Measurements from ENCODE around the gene PCGF1. TPM values are rescaled to one million over a fixed set of nuclear protein-coding genes. Genes with fewer than 3 reads are reported as not detected.

PCGF1 gene
- total and polyA plus RNA-seq, 2 experiments from 2014 or later: 24.1 to 24.8 TPM

GRCh38 chr2:74502720-74503505 lies 4.6 kb downstream of the PCGF1 start:
- H3K4me1 ChIP-seq (ENCODE audit: insufficient read depth): peaks cover 33% of the 10 kb centered on the region
- H4K20me1 ChIP-seq (ENCODE audit: insufficient read depth): no peaks in the 10 kb centered on the region
- H2AFZ ChIP-seq: peak overlapping the region; percentile 84
- TF ChIP-seq EZH2 (IDR thresholded peaks at IDR 0.05; ENCODE audit: insufficient read depth, poor library complexity, severe bottlenecking): no peak
- no peak for TF ChIP-seq EZH2phosphoT487 (IDR thresholded peaks at IDR 0.05; ENCODE audit: insufficient read depth, low read depth)
- H3K36me3 ChIP-seq (ENCODE audit: low read depth): no peaks in the 10 kb centered on the region
- peaks cover 18% of the 10 kb centered on the region for H3F3A ChIP-seq (ENCODE audit: insufficient read depth)
- 2% methylated on average over 24 to 54 of the region's 67 CpGs for WGBS, 2 experiments (ENCODE audit: low coverage in 1 of 2, low lambda C conversion rate in 2 of 2, missing lambda C conversion rate in 2 of 2)
- DNase-seq: peak; percentile 93
- H3K9ac ChIP-seq: peak overlapping the region; percentile 74
- in situ Hi-C loops (cut with MboI): loop anchor here (5.0 kb wide), 1 partner anchor 84 kb away; no protein-coding TSS in a partner anchor
- no peaks in the 10 kb centered on the region for H3K9me3 ChIP-seq (ENCODE audit: low read depth)
- H3K4me3 ChIP-seq: peak overlapping the region; percentile 76
- H3K27ac ChIP-seq: peak overlapping the region; percentile 56
- no peaks in the 10 kb centered on the region for H3K9me2 ChIP-seq (ENCODE audit: insufficient read depth)
- H3K79me2 ChIP-seq (ENCODE audit: insufficient read depth): peaks cover 26% of the 10 kb centered on the region
- H3K4me2 ChIP-seq (ENCODE audit: unreplicated experiment): peak overlapping the region; percentile 92
- H3K27me3 ChIP-seq (replicated peaks; ENCODE audit: insufficient read depth): no peaks in the 10 kb centered on the region

DNA sequence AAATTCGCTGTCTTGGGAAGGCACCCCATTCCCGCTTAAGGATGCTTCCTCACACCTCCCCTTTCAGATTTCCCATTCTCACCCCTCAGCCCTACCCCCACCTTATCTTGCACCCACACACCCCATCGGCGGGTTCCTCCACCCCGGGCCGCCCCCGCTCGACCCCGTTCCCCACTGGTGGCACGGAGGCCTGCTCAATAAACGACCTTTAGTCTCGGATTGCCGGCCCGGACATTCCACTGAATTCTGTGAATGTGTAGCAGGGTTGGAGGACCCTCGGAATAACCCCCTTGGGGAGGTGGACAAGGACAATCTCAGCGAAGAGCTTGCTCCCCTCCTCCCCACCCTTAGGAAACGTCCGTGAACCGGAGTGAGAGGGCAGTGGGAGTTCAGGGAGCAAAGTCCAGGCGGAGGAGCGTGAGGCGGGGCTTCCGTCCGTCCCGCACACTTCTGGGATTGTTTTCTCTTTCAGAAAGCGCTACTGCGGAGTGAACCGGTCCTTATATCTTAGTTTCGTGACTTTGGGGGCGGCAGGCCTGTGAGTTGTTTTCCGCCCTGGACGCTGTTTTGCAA lies 5.3 kb downstream of the PCGF1 start:
- H3K9me3 ChIP-seq (ENCODE audit: low read depth): no peaks in the 10 kb centered on the region
- peak overlapping the region; percentile 74 for H3K9ac ChIP-seq
- DNase-seq: peak; percentile 39
- no peaks in the 10 kb centered on the region for H3K9me2 ChIP-seq (ENCODE audit: insufficient read depth)
- H3K36me3 ChIP-seq (ENCODE audit: low read depth): no peaks in the 10 kb centered on the region
- TF ChIP-seq EZH2 (IDR thresholded peaks at IDR 0.05; ENCODE audit: insufficient read depth, poor library complexity, severe bottlenecking) (no peak), EZH2phosphoT487 (IDR thresholded peaks at IDR 0.05; ENCODE audit: insufficient read depth, low read depth) (no peak)
- no peaks in the 10 kb centered on the region for H4K20me1 ChIP-seq (ENCODE audit: insufficient read depth)
- no peaks in the 10 kb centered on the region for H3K27me3 ChIP-seq (replicated peaks; ENCODE audit: insufficient read depth)
- peaks cover 26% of the 10 kb centered on the region for H3K79me2 ChIP-seq (ENCODE audit: insufficient read depth)
- H3K4me1 ChIP-seq (ENCODE audit: insufficient read depth): peaks cover 33% of the 10 kb centered on the region
- H3K4me3 ChIP-seq: peak overlapping the region; percentile 76
- in situ Hi-C loops (cut with MboI): loop anchor here (5.0 kb wide), 1 partner anchor 85 kb away; no protein-coding TSS in a partner anchor
- peak overlapping the region; percentile 92 for H3K4me2 ChIP-seq (ENCODE audit: unreplicated experiment)
- 32 to 35% methylated on average over 32 of the region's 32 CpGs for WGBS, 2 experiments (ENCODE audit: low coverage in 1 of 2, low lambda C conversion rate in 2 of 2, missing lambda C conversion rate in 2 of 2)
- no peak overlapping the region for H3K27ac ChIP-seq
- peaks cover 18% of the 10 kb centered on the region for H3F3A ChIP-seq (ENCODE audit: insufficient read depth)
- H2AFZ ChIP-seq: peak overlapping the region; percentile 84

DNA sequence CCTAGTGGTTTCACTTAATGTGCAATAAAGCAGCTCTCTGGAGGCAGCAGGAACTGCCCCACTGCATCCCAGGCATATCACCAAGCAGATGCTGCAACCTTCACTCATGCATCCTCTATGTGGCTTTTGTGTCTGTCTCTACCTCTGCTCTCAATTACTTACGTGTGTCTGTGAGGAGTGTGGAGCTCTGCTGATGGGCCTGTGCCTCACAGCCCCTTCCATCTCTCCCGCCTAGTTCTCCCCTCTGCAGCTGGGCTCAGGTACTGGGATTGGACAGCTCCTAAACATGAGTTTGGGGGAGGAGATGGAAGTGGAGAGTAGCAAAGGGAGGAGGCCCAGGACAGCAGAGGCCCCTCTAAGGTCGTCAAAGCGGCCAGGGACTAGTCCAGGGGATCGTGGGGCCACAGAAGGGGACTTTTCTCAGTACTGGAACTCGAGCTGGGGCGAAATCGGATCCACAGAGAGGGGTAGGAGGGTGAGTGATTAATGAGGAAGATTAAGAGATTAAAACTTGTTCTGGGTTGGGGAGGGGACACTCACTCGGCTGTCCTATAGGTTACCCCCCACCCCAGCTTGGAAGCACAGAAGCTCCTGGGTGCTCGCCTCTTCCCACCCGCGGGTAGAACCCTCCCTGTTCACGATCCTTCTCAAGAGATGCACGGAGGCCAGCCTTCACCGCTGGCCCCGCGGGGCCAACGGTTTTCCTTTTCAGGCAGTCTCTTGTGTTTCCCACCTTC lies 6.0 kb downstream of the PCGF1 start:
- 83 to 84% methylated on average over 18 of the region's 18 CpGs for WGBS, 2 experiments (ENCODE audit: low coverage in 1 of 2, low lambda C conversion rate in 2 of 2, missing lambda C conversion rate in 2 of 2)
- no peaks in the 10 kb centered on the region for H3K36me3 ChIP-seq (ENCODE audit: low read depth)
- no peak overlapping the region for H2AFZ ChIP-seq
- peaks cover 30% of the 10 kb centered on the region for H3K4me1 ChIP-seq (ENCODE audit: insufficient read depth)
- TF ChIP-seq EZH2 (IDR thresholded peaks at IDR 0.05; ENCODE audit: insufficient read depth, poor library complexity, severe bottlenecking) (no peak), EZH2phosphoT487 (IDR thresholded peaks at IDR 0.05; ENCODE audit: insufficient read depth, low read depth) (no peak)
- peaks cover 20% of the 10 kb centered on the region for H3K79me2 ChIP-seq (ENCODE audit: insufficient read depth)
- H3K27ac ChIP-seq: no peak overlapping the region
- H4K20me1 ChIP-seq (ENCODE audit: insufficient read depth): no peaks in the 10 kb centered on the region
- H3K4me2 ChIP-seq (ENCODE audit: unreplicated experiment): peak overlapping the region; percentile 92
- peak overlapping the region; percentile 76; the same call in 1 of the 2 replicates for H3K4me3 ChIP-seq
- no peak for DNase-seq
- no peak overlapping the region for H3K9ac ChIP-seq
- no peaks in the 10 kb centered on the region for H3K9me3 ChIP-seq (ENCODE audit: low read depth)
- H3K9me2 ChIP-seq (ENCODE audit: insufficient read depth): no peaks in the 10 kb centered on the region
- H3K27me3 ChIP-seq (replicated peaks; ENCODE audit: insufficient read depth): no peaks in the 10 kb centered on the region
- in situ Hi-C loops (cut with MboI): loop anchor here (5.0 kb wide), 1 partner anchor 86 kb away; no protein-coding TSS in a partner anchor
- peaks cover 13% of the 10 kb centered on the region for H3F3A ChIP-seq (ENCODE audit: insufficient read depth)

DNA sequence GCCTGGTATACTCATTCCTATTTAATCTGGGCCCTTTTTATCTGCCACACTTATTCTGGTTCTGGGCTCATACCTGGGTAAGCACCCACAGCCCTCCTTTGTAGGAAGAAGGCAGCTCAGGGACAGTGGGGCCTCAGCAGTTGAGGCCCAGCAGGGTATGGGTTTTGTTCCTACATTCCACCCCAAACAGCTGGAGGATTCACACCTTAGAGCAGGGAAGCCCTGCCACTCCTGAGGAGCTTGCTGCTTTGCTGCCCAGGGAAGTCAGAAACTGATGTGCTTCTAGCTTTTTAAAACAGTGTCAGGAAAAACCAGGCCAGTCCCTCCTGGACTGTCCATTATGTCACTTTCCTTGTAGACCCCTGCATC lies 6.9 kb downstream of the PCGF1 start:
- Histone ChIP-seq H3K79me2 (ENCODE audit: insufficient read depth) (peaks cover 10% of the 10 kb centered on the region), H3K4me3 (no peak overlapping the region), H3K27ac (no peak overlapping the region), H3K9me2 (ENCODE audit: insufficient read depth) (no peaks in the 10 kb centered on the region), H3K9me3 (ENCODE audit: low read depth) (no peaks in the 10 kb centered on the region), H3K4me1 (ENCODE audit: insufficient read depth) (peaks cover 21% of the 10 kb centered on the region), H4K20me1 (ENCODE audit: insufficient read depth) (no peaks in the 10 kb centered on the region), H2AFZ (no peak overlapping the region), H3K36me3 (ENCODE audit: low read depth) (no peaks in the 10 kb centered on the region), H3K4me2 (ENCODE audit: unreplicated experiment) (no peak overlapping the region), H3F3A (ENCODE audit: insufficient read depth) (peaks cover 12% of the 10 kb centered on the region), H3K27me3 (replicated peaks; ENCODE audit: insufficient read depth) (no peaks in the 10 kb centered on the region), H3K9ac (no peak overlapping the region)
- no peak for TF ChIP-seq EZH2 (IDR thresholded peaks at IDR 0.05; ENCODE audit: insufficient read depth, poor library complexity, severe bottlenecking)
- no peak for TF ChIP-seq EZH2phosphoT487 (IDR thresholded peaks at IDR 0.05; ENCODE audit: insufficient read depth, low read depth)
- in situ Hi-C loops (cut with MboI): loop anchor here (5.0 kb wide), 1 partner anchor 87 kb away; no protein-coding TSS in a partner anchor
- no peak for DNase-seq
